HG03378 (cell line): ENCODE measurements around the gene F8.
"Not testable (repeated sequence)": the region's sequence is repeated elsewhere in the genome, so short reads cannot be mapped to it uniquely, and the experiment has no call there.

Experiments
- ATAC-seq: cut with Tn5 transposase; IDR thresholded peaks from one replicate; pipeline ENCODE4 v1.9.1; 2021; ENCODE audit warnings: mild to moderate bottlenecking, moderate library complexity; ENCODE audit not compliant: unreplicated experiment

F8 gene

GRCh38 chrX:154886069-154886788 is 136.3 kb downstream of the F8 start, which contains the start of gene F8A1:
TSS of gene F8A1 (plus strand) at chrX:154886355. CDS start at chrX:154886375, 20 bp downstream.
- ATAC-seq: peak; percentile 50

GRCh38 chrX:154885549-154885948 is 137.0 kb downstream of the F8 start:
- not testable (repeated sequence) for ATAC-seq

- ATAC-seq: not testable (repeated sequence)
Measured at GRCh38 chrX:154885057-154885456, 137.5 kb downstream of the F8 start.

- not testable (repeated sequence) for ATAC-seq
Measured at GRCh38 chrX:154884069-154884468, 138.5 kb downstream of the F8 start.

GRCh38 chrX:154873329-154873728 is 149.2 kb downstream of the F8 start:
- no peak for ATAC-seq

GRCh38 chrX:154868522-154868921 is 154.0 kb downstream of the F8 start:
- ATAC-seq: not testable (repeated sequence)

- no peak for ATAC-seq
Measured at GRCh38 chrX:154855256-154855655, 167.3 kb downstream of the F8 start.

DNA sequence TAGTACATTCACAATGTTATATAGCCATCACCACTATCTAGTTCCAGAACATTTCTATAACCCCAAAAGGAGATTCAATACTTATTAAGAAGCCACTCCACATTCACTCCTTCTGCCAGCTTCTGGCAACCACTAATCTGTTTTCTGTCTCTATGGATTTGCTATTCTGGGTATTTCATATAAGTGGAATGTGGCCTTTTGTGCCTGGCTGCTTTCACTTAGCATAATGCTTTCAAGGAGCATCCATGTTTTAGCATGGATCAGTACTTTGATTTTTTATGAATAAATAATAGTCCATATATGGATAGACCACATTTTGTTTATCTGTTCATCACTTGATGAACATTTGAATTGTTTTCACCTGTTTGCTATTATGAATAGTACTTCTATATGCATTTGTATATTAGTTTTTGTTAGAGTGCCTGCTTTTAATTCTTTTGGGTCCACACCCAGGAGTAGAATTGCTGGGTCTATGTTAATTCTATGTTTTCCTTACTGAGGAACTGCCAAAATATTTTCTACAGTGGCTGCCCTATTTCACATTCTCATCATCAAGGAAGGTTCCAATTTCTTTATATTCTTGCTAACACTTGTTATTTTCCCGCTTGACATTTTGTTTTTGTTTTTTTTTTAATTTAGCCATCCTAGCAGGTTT is 171.4 kb downstream of the F8 start:
- ATAC-seq: no peak

DNA sequence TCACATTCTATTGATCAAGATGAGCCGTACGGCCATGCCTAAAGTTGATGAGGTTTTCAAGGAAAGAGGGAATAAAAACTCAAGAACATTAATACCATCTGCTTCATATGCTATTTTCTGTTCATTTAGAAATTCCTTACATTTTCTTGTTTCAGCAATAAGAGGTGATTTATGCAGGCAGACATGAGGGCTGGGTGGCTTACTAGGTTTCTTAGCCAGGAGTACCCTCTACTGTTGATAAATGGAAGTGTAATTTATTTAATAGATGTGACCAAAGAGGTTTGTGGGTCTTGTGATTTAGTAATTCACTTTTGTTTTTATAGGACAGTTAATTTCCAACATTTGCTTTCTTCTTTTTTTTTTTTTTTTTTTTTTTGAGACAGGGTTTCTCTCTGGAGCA is 181.7 kb downstream of the F8 start:
- no peak for ATAC-seq

GRCh38 chrX:154836163-154836562 is 186.4 kb downstream of the F8 start:
- ATAC-seq: no peak

DNA sequence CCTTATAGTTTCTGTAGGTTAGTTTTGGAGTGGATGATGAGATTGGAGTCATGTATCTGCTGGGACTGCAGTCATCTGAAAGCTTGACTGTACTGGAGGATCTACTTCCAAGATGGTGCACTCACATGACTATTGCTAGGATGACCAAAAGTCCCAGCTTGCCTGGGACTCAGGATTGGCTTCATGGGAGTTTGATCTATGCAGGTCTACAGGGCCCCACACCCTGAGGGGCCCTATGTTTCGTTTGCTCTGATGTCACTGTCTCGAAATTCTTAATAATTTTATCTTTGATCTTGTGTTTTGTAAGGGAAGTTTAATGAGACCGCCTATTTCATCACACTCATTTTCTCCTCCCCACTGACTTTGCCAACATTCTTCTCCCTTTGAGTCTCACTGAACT is 188.0 kb downstream of the F8 start, which contains the start of gene SMIM9:
SMIM9 (minus strand) TSS at position 101 of the 400 bp plus-strand sequence. CDS start 3,806 bp downstream, outside the sequence.
- no peak for ATAC-seq

GRCh38 chrX:154833746-154834274 is 188.7 kb downstream of the F8 start:
- no peak for ATAC-seq

- no peak for ATAC-seq
Measured at GRCh38 chrX:154829926-154830442, 192.5 kb downstream of the F8 start.

DNA sequence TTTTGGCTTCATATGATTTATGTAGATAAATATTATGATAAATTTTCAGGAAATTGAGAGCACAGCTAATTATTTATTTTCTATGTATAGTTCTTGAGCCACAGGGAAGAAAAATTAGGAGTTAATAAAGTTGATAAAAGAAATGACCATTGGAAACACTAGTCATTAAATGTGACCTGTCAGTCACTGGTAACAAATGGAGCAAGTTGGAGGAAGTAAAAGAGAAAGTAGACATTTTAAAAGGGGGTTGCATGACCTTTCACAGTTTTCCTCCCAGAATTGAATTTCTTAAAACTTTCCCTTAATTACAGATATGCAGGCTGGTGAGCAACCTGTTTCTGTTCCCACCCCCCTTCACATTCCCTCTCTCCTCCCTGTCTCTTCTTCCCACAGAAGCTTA is 193.4 kb downstream of the F8 start:
- no peak for ATAC-seq

GRCh38 chrX:154828016-154828408 is 194.5 kb downstream of the F8 start:
- peak; percentile 11 for ATAC-seq

DNA sequence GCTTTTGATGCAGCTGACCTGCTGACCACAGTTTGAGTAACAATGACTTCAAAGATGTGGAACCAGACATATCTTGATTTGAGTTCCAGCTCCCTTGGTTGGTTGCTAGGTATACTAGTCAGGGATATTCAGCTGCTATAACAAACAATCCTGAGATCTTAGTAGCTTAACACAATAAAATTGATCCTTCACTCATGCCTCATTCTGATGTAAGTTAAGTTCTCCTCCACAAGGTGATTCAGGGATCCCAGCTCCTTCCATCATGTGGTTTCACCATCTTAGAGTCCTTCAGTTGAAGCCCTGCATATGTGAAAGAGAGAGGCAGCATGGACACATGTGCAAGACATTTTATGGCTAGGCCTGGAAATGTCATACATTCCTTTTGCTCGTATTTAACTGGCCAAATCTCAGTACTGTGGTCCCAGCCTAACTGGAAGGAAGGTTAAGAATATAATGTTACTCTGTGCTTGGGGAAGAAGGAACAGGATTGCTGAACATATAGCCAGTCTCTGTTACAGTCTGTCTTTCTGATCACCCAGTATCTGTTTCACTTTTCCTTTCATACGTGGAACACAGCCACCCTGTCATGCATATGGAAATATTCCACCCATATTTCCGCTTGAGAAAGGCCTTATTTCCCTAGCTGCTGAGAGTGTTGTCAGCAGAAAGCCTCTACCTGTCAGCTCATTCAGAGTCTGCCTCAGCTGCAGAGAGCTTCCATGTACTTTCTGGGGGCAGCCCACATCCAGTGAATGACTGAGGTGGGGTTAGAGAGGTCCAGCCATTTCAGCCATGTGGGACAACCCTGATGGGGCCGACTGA is 195.1 kb downstream of the F8 start:
- peak; percentile 97 for ATAC-seq

GRCh38 chrX:154825586-154825985 is 196.9 kb downstream of the F8 start:
- ATAC-seq: not testable (repeated sequence)

DNA sequence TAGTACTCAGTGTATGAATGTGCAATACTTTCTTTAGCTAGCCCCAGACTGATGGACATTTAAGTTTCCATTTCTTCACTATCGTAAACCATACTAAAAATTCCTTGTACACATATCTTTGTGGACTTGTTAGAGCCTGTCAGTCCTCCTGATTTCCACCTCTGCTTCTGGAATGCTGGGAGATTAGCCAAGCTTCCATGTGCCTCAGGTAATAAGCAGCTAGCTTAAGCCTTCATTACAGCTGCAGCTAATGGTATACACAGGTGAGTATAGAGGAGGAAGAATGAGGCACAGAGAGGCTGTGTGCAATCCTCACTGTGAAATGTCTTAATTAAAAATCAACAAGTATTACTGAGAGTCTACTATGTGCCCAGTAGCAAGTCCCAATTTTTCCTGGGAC is 197.9 kb downstream of the F8 start:
- no peak for ATAC-seq

DNA sequence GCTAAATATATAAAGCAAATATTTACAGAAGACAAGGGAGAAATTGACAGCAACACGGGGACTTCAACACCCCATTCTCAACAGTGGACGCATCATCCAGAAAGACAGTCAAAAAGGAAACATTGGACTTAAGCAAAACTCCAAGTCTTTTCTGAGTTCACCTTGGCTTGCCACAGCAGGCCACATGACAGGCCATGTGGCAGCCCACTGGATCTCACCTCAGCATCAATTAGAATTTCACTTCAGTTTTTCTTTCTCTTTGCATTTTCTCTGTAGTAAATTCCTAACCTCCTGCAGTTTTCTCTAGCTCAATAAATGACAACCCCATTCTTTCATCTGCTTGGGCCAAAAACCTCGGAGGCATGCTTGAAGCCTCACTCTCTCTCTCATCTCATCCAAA is 200.5 kb downstream of the F8 start:
- ATAC-seq: no peak

DNA sequence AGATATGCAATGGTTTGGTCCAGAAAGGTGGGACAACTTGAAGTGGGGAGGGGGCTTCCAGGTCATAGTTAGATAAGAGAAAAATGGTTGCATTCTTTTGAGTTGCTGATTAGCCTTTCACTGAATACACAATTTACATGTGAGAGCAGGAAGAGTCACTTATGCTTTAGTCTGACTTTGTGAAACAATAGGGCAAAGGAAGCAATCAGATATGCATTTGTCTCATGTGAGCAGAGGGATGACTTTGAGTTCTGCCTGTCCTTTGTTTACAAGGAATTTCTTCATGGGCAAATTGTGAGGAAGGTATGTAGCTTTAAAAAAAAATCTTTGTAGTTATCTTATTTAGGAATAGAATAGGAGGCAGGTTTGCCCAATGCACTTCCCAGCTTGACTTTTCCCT is 201.0 kb downstream of the F8 start:
- ATAC-seq: no peak

DNA sequence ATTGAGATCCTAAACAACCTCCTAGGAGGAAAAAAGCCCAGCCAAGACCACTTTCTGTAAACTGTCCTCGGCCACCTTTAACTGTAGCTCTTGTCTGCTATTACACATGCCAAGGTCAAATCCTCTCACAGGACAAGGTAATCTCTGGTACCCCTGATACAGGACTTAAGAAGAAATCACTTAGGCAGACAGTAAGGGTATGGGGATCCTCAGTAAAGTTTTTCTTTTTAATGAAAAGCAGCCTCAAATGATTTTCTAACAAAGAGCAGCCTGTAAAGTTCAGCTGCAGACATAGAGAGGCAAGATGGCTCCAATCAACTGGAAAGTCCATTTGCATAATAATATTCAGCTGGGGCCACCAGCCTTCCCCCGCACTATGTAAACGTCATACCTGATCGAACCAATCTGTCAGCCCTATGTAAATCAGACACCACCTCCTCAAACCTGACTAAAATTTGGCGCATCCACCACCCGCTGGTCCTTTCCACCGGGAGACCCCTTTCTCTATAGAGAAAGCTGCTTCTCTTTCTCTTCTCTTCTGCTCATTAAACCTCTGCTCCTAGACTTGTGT is 202.7 kb downstream of the F8 start:
- peak; percentile 59 for ATAC-seq
